Measurements from ENCODE around the gene TBC1D2B. TPM values are rescaled to one million over a fixed set of nuclear protein-coding genes. Genes with fewer than 3 reads are reported as not detected.
"Not testable (repeated sequence)": the region's sequence is repeated elsewhere in the genome, so short reads cannot be mapped to it uniquely, and the experiment has no call there.

The TBC1D2B gene
- total RNA-seq, 1 donor from 2014 or later = 10.6 TPM

- not testable (repeated sequence) for DNase-seq (ENCODE audit: low spot score in 2 of 2); FAIRE-seq
These were observed 96.8 kb downstream of the TBC1D2B start for GRCh38 chr15:77980674-77981073.

DNA sequence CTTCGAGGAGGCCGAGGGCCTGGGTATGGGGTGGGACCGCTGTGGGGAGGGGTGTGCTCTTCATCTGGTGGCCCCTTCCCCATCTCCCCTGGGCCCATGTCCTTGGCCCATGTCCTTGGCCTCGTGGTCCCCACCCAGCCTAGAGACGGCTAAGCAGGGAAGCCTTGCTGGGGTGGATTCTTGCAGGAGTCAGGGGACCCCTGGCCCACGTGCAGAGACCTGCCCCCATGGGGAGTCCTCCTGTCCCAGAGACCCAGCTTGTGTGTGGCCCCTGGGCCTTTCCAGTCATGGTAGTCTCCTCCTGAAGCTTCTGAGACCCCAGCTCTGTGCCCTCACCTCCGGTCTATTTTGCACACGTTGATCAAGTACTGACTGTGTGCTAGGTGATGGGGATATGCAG lies 97.4 kb downstream of the TBC1D2B start:
- DNase-seq (ENCODE audit: low spot score in 2 of 2) (no peak), FAIRE-seq (no peak)

- DNase-seq (ENCODE audit: low spot score in 2 of 2); FAIRE-seq: not testable (repeated sequence)
These were observed 98.4 kb downstream of the TBC1D2B start for GRCh38 chr15:77979157-77979556.

GRCh38 chr15:77978759-77979145 lies 98.8 kb downstream of the TBC1D2B start:
- not testable (repeated sequence) for FAIRE-seq; DNase-seq (ENCODE audit: low spot score in 2 of 2)

DNA sequence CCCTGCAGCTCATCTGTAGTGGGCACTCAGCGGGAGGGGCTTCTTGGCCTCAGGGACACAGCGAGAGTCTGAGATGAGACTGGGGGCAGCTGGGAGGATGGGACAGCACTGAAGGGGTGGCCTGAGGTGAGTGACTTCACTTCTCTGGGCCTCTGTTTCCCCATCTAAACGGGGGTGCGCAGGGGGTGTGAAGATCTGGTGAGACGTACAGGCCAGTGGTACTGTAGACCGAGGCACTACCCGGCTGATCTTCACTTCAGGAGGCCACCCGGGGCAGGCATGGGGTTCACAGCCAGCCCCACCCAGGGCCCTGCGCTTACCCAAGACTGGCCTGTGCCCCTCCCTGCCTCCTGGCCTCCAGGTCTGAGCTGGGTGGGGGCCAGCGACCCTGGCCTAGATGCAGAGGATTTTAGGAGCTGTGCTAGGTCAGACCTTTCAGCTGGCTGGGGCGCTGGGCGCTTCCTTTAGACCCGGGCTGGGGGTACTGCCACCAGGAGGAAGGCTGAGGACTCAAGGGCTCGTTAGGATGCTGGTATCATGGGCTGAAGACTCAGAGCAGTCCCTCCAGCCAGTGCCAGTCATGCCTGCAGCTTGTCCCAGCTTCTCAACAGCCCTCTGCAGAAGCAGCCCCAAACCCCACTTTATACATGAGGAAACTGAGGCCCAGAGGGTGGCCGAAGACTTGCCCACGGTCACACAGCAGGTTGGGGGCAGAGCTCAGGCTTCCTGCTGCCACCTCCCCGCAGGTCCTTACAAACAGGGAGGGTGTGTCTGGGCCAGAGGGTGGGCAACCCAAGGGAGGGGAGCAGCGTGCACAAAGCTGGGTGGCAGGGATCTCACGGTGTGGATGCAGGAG lies 99.4 kb downstream of the TBC1D2B start:
- not testable (repeated sequence) for DNase-seq (ENCODE audit: low spot score in 2 of 2); FAIRE-seq

- not testable (repeated sequence) for DNase-seq (ENCODE audit: low spot score in 2 of 2); FAIRE-seq
These were observed 100.6 kb downstream of the TBC1D2B start for GRCh38 chr15:77976760-77977525.

DNA sequence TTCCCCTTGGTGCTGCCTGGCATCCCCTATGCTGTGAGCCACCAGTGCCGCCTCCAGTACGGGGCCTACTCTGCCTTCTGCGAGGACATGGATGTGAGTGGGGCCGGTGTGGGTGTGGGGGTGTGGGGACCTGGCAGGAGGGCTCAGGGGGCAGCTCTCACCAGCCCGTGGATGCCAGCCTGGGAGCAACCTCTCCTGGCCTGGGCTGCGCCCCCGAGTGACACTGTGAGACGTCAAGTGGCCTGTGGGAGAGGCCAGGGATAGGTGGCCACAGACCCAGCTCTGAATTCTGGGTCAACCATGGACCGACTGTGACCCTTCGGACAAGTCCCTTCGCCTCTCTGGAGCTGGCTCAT lies 101.4 kb downstream of the TBC1D2B start:
- not testable (repeated sequence) for FAIRE-seq; DNase-seq (ENCODE audit: low spot score in 2 of 2)

DNA sequence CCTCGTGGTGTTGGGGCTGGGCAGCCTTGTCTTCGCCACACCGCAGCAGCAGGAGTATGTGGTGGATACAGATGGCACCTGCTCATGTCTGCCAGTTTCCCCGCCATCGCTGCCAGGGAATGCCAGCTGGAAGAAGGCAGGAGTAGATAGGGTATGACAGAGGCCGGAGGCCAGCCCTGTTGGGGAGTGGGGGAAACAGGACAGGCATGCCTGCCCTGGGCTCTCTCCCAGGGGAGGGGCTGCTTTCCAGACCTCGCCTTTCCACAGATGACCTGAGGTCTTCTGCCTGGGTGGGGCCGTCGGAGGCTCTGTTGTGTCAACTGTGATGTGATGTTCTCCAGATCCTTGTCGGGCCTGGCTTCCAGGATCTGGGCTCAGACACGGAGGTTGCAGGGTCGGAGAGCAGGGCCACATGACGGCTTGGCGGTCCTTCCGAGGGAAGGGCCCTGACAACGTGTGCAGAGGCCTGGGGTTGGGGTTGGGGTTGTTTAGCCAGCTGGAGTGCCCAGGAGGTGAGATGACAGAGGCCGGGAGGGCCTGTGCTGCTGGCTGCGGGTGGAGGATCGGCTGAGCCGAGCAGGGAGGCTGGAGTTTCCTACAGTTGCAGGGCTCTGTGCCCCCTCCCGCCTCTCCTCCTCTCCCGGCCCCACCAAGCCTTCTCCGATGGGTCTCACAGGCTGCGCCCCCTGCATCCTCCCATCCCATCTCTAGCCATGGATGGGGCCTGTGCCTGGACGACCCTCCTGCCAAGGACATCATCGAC lies 102.0 kb downstream of the TBC1D2B start:
- FAIRE-seq = no peak

DNA sequence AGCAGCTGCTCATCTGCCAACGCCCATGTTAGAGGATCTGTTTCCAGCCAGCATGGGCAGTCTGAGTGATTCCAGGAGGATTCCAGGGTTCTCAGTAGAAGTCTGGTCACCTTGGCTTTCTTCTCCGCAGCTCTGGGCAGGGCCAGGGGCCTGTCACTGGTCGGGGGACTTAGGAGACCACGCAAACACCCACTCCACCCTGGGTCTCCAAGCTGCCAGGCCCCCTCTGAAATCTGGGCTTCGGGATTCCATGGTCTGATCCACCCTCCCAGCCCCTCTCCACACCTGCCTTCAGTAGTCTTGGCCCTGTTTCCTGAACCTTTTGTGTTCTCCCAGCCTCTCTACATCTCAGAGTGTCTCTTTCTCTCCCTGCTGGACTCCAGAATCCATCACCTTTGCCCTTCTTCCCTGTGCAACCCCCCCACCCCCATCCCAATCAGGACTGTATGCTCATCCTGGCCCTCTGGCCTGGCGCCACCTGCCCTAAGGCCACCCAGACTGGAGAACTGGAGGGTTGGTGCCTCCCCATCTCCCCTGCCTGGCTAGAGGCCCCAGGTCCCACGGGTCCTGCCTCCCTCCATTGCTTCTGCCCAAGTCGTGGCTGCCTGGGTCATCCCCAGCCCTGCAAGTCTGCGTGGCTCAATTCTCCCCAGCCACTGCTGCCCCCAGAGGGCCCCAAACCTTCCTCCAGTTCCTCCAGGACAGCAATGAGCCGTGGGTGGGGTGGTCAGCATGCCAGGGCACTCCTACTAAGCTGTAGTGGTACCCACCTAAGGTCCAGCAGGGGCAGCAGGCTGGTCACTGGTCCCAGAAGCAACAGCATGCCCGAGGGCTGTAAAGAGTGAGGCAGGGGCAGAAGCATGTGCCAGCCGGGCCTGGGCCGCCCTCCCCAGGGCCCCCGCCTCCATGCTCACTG lies 102.8 kb downstream of the TBC1D2B start:
- no peak for FAIRE-seq

More for the DNA sequence above, 102.0 kb downstream of the TBC1D2B start:
- no peak for DNase-seq (ENCODE audit: low spot score in 2 of 2)

DNA sequence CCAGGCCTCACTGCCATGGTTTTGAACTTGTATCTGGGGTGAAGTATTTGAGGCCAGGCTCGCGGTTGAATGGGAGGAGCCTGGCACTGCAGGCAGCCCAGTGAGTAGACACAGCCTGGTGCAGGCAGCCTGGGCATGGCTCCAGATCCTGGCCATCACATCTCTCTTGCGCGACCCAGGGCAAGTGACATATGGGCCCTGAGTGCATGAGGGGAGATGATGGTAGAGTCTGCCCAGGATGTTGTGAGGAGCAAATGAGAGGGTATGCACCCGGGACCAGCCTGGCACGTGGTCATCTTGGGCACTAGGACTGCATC lies 103.5 kb downstream of the TBC1D2B start:
- peak in 1 of 2 donors; percentile 46 for DNase-seq (ENCODE audit: low spot score in 2 of 2)
- no peak for FAIRE-seq

More for the DNA sequence above, 102.8 kb downstream of the TBC1D2B start:
- DNase-seq (ENCODE audit: low spot score in 2 of 2) = no peak

DNA sequence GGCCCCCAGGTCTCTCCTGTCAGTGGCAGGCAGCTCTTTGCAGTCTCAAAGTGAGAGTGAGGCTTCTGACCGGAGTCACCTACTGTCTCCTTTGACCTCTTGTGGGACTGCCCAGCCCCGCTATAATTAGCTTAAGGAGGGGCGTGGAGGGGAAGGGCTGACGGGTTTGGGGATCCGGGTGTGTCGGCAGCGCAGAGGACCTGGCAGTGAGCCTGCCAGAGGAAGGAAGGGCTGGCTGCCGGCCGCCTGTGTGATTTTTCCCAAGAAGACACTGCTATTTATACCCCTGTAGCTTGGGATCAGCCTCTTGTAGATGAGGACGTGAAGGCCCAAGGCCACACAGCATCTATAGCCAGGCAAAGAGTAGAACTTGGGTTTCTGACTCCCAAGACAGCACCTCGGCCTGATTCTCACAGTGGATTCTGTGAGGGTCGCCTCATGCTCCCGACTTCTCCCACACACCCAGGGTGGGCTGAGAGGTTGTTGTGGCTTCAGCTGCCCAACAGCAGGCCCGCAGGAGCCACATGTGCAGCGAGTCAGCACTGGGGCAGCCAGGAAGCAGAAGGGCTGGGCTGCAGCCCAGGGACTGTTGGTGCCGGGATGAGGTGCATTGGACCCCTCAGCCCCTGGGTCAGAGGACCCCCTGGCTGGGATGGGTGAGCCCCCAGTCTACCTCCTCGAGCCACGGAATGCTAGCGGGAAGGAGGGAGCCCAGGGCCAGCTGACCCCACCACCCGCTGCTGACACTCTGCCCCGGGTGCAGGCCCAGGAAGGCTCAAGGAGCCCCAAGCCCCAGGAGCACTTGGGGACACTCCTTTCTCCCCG lies 104.0 kb downstream of the TBC1D2B start:
- not testable (repeated sequence) for DNase-seq (ENCODE audit: low spot score in 2 of 2); FAIRE-seq

GRCh38 chr15:77972706-77973105 lies 104.8 kb downstream of the TBC1D2B start:
- not testable (repeated sequence) for DNase-seq (ENCODE audit: low spot score in 2 of 2); FAIRE-seq

DNA sequence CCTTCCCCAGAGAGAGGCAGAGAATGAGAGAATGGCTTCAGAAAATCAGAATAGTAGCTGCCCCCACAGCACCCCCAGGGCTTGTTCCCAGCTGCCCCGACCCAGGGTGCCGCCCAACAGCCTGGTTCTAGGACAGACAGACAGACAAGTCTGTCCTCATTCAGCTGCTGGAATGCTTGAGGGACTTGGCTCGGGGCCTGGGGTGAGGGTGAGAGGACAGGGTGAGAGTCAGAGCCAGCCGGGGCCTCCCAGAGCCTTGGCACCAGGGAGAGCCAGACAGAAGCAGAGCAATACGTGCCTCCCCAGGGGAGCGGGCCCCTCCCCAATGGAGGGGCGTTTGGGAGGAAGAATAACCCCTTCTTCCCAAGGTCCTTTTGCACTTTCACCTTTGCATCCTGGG lies 105.6 kb downstream of the TBC1D2B start:
- DNase-seq (ENCODE audit: low spot score in 2 of 2); FAIRE-seq: not testable (repeated sequence)

GRCh38 chr15:77970813-77971360 lies 106.6 kb downstream of the TBC1D2B start:
- not testable (repeated sequence) for DNase-seq (ENCODE audit: low spot score in 2 of 2); FAIRE-seq

GRCh38 chr15:77969055-77969454 lies 108.5 kb downstream of the TBC1D2B start:
- FAIRE-seq (no peak), DNase-seq (ENCODE audit: low spot score in 2 of 2) (no peak)

DNA sequence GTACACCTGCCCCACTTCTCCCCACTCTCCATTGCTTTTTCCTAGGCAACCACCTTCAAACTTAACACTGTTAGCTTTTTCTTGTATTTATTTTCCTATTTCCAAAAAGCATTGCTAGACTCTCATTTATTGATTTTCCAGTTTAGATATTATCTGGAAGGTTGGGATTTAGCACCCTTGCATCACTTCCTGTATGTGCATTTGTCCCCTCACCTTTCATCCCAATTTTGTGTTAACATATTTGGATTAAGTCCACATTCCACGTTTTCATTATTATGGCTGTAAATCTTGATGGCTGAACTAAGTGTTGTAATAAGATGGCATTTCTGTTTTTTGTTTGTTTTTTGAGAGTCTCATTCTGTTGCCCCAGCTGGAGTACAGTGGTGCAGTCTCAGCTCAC lies 109.7 kb downstream of the TBC1D2B start:
- no peak for FAIRE-seq
- DNase-seq (ENCODE audit: low spot score in 2 of 2) = no peak

- not testable (repeated sequence) for FAIRE-seq
These were observed 110.3 kb downstream of the TBC1D2B start for GRCh38 chr15:77967235-77967615.

DNA sequence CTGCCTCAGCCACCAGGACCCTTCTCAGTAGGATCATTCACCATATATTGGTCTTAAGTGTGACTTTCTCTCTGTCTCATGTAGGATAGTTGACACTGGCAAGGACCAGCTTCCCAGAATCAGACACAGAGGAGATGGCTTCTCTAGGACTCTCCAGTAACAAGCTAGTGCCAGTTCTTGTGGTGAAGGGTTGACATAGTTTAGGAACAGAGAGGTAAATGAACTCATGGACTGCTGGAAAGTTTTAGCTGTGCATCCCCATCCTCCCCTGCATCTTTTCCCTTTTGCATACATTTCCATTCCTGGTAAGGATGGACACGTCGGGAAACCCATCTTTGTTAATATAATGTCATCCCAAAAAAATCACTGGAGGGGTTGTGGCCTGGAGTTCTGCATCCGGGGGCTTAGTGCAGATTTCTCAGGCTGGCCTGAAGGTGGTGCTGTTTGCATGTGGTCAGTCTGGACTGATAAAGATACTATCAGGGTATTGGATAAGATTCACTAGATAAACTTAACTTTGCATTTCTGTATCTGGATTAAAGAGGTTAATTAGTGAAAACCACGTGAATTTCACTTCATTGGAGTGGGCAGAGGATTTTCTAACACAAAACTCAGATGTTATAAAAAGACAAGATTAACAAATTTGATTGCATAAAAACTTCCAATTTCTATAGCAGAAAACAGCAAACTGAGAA lies 110.8 kb downstream of the TBC1D2B start:
- FAIRE-seq (no peak), DNase-seq (ENCODE audit: low spot score in 2 of 2) (peak; percentile 52 to 65)

More at GRCh38 chr15:77967235-77967615, 110.3 kb downstream of the TBC1D2B start:
- not testable (repeated sequence) for DNase-seq (ENCODE audit: low spot score in 2 of 2)
